Measurements from ENCODE around the gene PAOX. TPM values are rescaled to one million over a fixed set of nuclear protein-coding genes. Genes with fewer than 3 reads are reported as not detected.

The PAOX gene
- polyA plus RNA-seq, 2 of the 4 experiments (the other 2 are of a cell fraction), result 1.6 to 2.3 TPM

DNA sequence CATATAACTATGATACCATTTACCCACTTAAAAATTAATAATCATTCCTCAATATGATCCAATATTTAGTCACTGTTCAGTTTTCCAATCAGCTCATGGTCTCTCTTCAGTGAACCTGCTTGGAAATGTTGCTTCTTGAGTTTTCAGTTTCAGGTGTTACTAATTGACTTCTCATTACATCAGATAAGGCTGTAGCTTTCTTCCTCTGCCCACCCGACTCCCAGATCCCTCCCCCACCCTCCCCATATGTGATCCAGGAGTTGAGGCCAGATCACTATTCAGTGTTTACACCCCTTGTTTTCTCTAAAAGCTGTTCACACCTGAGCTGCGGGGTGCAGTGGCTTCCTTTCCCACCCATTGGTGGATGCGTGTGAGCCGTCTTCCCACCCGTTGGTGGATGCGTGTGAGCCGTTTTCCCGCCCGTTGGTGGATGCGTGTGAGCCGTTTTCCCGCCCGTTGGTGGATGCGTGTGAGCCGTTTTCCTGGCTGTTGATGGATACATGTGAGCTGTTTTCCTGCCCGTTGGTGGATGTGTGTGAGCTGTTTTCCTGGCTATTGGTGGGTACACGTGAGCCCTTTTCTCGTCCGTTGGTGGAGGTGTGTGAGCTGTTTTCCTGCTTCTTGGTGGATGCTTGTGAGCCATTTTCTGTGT is 11.7 kb downstream of the PAOX start:
- Histone ChIP-seq H3K9me3 (no peaks in the 10 kb centered on the region), H3K4me1 (peaks cover 14% of the 10 kb centered on the region; the same call in 2 of the 3 replicates), H3K4me2 (no peak overlapping the region), H3K4me3 (no peak overlapping the region), H3K27ac (no peak overlapping the region)
- no peak for FAIRE-seq
- DNase-seq (ENCODE audit: low read depth in 1 of 2, low spot score in 1 of 2), result no peak
- WGBS (ENCODE audit: missing lambda C conversion rate), result 93% methylated on average over 19 of the region's 19 CpGs
- TF ChIP-seq RCOR1 (IDR thresholded peaks at IDR 0.05; ENCODE audit: low read depth, low read length) (no peak), JUN (IDR thresholded peaks at IDR 0.05) (no peak), NFE2L2 (conservative IDR thresholded peaks at IDR 0.05; ENCODE audit: low read length) (no peak), GATA3 (IDR thresholded peaks at IDR 0.05; ENCODE audit: borderline replicate concordance) (no peak), NPAS2 (CRISPR knock-in tag; IDR thresholded peaks at IDR 0.05; ENCODE audit: borderline replicate concordance) (no peak)
- TF ChIP-seq, protein P1, sequence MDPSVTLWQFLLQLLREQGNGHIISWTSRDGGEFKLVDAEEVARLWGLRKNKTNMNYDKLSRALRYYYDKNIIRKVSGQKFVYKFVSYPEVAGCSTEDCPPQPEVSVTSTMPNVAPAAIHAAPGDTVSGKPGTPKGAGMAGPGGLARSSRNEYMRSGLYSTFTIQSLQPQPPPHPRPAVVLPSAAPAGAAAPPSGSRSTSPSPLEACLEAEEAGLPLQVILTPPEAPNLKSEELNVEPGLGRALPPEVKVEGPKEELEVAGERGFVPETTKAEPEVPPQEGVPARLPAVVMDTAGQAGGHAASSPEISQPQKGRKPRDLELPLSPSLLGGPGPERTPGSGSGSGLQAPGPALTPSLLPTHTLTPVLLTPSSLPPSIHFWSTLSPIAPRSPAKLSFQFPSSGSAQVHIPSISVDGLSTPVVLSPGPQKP (IDR thresholded peaks at IDR 0.05; ENCODE audit: low read depth, low read length), result no peak
- TF ChIP-seq, protein P2, sequence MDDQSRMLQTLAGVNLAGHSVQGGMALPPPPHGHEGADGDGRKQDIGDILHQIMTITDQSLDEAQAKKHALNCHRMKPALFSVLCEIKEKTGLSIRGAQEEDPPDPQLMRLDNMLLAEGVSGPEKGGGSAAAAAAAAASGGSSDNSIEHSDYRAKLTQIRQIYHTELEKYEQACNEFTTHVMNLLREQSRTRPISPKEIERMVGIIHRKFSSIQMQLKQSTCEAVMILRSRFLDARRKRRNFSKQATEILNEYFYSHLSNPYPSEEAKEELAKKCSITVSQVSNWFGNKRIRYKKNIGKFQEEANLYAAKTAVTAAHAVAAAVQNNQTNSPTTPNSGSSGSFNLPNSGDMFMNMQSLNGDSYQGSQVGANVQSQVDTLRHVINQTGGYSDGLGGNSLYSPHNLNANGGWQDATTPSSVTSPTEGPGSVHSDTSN (IDR thresholded peaks at IDR 0.05), result no peak
- CTCF ChIA-PET, result interaction anchor here (0.9 to 3.0 kb wide), 3 partner anchors 9 to 61 kb away, joined by 3 to 15 read pairs (median 3); no protein-coding TSS in a partner anchor
- ATAC-seq, result no peak
- POLR2A ChIA-PET, result interaction anchor here (1.2 kb wide), 1 partner anchor 10 kb away, joined by 3 read pairs; no protein-coding TSS in a partner anchor

DNA sequence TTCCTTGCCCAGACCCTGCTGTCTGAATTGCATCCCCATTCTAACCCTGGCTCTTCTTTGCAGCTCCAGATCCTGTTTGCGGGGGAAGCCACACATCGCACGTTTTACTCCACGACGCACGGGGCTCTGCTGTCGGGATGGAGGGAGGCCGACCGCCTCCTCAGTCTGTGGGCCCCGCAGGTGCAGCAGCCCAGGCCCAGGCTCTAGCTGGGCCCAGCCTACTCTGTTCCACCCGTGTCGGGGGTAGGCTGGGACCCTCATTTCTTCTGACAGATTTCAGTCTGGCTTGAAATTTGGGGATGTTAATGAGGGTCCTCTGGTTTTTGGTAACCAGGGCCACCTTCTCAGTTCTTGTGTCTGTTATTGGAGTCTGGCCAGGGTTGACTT is 12.2 kb downstream of the PAOX start:
- Histone ChIP-seq H3K4me1 (peaks cover 14% of the 10 kb centered on the region; the same call in 2 of the 3 replicates), H3K27ac (no peak overlapping the region), H3K4me3 (no peak overlapping the region), H3K4me2 (no peak overlapping the region), H3K9me3 (no peaks in the 10 kb centered on the region)
- FAIRE-seq (no peak), DNase-seq (ENCODE audit: low read depth in 1 of 2, low spot score in 1 of 2) (no peak), ATAC-seq (no peak)
- 94% methylated on average over 12 of the region's 12 CpGs for WGBS (ENCODE audit: missing lambda C conversion rate)
- CTCF ChIA-PET, result interaction anchor here (0.9 to 3.0 kb wide), 3 partner anchors 10 to 62 kb away, joined by 3 to 15 read pairs (median 3); no protein-coding TSS in a partner anchor
- TF ChIP-seq FOSB (CRISPR knock-in tag; IDR thresholded peaks at IDR 0.05), result no peak
- no peak for TF ChIP-seq RAD21 (conservative IDR thresholded peaks at IDR 0.05 in 1 of 2, IDR thresholded peaks at IDR 0.05 in 1 of 2)
- no peak for TF ChIP-seq FOXS1 (CRISPR knock-in tag; IDR thresholded peaks at IDR 0.05)
- TF ChIP-seq SREBF2 (IDR thresholded peaks at IDR 0.05), result no peak
- TF ChIP-seq HDAC2 (IDR thresholded peaks at IDR 0.05), result no peak
- TF ChIP-seq HEYL (CRISPR knock-in tag; IDR thresholded peaks at IDR 0.05), result no peak
- TF ChIP-seq, protein P3, sequence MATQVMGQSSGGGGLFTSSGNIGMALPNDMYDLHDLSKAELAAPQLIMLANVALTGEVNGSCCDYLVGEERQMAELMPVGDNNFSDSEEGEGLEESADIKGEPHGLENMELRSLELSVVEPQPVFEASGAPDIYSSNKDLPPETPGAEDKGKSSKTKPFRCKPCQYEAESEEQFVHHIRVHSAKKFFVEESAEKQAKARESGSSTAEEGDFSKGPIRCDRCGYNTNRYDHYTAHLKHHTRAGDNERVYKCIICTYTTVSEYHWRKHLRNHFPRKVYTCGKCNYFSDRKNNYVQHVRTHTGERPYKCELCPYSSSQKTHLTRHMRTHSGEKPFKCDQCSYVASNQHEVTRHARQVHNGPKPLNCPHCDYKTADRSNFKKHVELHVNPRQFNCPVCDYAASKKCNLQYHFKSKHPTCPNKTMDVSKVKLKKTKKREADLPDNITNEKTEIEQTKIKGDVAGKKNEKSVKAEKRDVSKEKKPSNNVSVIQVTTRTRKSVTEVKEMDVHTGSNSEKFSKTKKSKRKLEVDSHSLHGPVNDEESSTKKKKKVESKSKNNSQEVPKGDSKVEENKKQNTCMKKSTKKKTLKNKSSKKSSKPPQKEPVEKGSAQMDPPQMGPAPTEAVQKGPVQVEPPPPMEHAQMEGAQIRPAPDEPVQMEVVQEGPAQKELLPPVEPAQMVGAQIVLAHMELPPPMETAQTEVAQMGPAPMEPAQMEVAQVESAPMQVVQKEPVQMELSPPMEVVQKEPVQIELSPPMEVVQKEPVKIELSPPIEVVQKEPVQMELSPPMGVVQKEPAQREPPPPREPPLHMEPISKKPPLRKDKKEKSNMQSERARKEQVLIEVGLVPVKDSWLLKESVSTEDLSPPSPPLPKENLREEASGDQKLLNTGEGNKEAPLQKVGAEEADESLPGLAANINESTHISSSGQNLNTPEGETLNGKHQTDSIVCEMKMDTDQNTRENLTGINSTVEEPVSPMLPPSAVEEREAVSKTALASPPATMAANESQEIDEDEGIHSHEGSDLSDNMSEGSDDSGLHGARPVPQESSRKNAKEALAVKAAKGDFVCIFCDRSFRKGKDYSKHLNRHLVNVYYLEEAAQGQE (IDR thresholded peaks at IDR 0.05), result no peak
- no peak for TF ChIP-seq CEBPB (IDR thresholded peaks at IDR 0.05)
- no peak for TF ChIP-seq POLR2AphosphoS2 (conservative IDR thresholded peaks at IDR 0.05; ENCODE audit: low read length)
- no peak for TF ChIP-seq RCOR1 (IDR thresholded peaks at IDR 0.05; ENCODE audit: low read depth, low read length)
- TF ChIP-seq, protein P4, sequence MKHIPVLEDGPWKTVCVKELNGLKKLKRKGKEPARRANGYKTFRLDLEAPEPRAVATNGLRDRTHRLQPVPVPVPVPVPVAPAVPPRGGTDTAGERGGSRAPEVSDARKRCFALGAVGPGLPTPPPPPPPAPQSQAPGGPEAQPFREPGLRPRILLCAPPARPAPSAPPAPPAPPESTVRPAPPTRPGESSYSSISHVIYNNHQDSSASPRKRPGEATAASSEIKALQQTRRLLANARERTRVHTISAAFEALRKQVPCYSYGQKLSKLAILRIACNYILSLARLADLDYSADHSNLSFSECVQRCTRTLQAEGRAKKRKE (CRISPR knock-in tag; IDR thresholded peaks at IDR 0.05; ENCODE audit: low read depth), result no peak
- TF ChIP-seq BHLHE40 (IDR thresholded peaks at IDR 0.05; ENCODE audit: low read depth, low read length), result no peak
- no peak for TF ChIP-seq CHD2 (IDR thresholded peaks at IDR 0.05; ENCODE audit: low read length, partially characterized antibody)
- no peak for TF ChIP-seq KDM1A (IDR thresholded peaks at IDR 0.05; ENCODE audit: low read depth)
- TF ChIP-seq, protein P5, sequence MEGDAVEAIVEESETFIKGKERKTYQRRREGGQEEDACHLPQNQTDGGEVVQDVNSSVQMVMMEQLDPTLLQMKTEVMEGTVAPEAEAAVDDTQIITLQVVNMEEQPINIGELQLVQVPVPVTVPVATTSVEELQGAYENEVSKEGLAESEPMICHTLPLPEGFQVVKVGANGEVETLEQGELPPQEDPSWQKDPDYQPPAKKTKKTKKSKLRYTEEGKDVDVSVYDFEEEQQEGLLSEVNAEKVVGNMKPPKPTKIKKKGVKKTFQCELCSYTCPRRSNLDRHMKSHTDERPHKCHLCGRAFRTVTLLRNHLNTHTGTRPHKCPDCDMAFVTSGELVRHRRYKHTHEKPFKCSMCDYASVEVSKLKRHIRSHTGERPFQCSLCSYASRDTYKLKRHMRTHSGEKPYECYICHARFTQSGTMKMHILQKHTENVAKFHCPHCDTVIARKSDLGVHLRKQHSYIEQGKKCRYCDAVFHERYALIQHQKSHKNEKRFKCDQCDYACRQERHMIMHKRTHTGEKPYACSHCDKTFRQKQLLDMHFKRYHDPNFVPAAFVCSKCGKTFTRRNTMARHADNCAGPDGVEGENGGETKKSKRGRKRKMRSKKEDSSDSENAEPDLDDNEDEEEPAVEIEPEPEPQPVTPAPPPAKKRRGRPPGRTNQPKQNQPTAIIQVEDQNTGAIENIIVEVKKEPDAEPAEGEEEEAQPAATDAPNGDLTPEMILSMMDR (IDR thresholded peaks at IDR 0.05), result no peak
- POLR2A ChIA-PET, result interaction anchor here (1.2 kb wide), 1 partner anchor 10 kb away, joined by 3 read pairs; no protein-coding TSS in a partner anchor

All from A549 (cell line).